COLO668 (cell line): ENCODE data around the gene CDK11A.
"Not testable (repeated sequence)": the region's sequence is repeated elsewhere in the genome, so short reads cannot be mapped to it uniquely, and the experiment has no call there.

Experiments used
- DNase-seq: peaks from one replicate; lab custom pipeline; 2025; ENCODE audit not compliant: unreplicated experiment; lab: John Stamatoyannopoulos, UW

Gene CDK11A

DNA sequence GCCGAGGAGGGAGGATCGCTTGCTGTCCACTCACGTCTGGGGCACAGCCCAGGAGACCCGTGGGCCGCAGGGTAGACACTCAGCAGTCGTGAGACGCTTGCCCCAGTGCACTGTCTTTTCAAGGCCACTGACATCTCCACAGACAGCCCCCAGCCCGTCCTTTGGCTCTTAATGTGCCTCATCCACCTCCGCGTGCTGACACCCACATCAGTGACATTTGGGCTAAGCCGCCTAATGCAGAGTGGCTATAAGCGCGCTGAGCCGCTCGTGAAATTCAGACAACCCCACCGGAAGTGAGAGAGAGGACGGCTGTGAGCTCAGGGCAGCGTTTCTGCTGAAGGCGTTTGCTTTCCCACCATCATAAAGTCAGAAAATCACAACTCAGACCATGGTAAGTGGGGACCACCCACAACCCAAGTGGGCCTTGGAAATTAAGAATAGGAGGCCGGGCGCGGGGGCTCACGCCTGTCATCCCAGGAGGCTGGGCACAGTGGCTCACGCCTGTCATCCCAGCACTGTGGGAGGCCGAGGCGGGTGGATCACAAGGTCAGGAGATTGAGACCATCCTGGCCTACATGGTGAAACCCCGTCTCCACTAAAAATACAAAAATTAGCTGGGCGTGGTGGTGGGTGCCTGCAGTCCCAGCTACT, 40.0 kb downstream of the CDK11A start:
- DNase-seq: no peak

DNA sequence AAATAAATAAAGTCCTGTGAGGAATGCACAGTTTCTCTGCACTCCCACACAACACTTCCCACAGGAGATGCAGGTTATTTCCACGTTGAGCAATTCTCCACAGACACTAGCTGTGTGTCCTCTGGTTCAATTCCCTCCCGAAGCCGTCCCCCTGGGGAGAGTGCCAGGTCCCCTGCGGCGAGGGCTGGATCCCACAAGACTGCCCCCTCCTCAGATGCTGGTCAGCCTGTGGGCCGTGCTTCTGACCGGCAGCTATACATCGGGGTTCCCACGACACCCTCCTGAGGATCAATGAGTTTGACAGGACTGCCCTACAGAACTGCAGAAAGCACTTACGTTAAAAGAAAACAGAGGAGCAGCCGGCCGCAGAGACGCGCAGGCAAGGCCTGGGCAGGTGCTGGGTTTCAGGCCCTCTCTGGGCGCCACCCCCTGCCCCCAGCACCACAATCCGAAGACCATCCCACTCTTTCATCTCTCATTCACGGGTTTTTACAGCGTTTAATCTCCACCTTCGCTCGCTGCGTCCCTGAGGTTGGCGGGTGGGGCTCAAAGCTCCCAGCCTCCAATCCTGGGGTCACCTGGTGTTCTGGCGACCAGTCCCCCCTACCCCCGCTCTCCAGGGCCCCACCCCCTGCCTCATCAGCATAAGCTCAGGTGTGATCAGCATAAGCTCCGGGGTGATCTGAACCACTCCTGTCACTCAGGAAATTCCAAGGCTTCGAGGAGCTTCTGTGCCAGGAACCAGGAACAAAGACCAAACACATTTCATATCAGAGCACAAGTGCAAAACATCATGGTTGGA, 40.9 kb downstream of the CDK11A start:
- no peak for DNase-seq

DNA sequence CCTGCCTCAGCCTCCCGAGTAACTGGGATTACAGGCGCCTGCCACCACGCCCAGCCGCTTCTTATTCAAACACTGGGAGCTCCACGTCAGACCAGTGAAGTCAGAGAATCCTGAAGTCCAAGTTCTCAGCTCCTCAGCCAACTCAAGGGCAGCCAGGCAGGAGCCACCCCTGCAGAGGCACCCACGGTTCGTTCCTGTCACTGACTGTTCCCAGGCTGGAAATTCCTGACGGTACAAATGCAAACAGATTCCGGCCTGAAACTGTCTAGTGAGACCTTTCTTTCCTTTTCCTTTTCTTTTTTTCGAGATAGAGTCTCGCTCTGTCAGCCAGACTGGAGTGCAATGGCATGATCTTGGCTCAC, 43.3 kb downstream of the CDK11A start:
- no peak for DNase-seq

DNA sequence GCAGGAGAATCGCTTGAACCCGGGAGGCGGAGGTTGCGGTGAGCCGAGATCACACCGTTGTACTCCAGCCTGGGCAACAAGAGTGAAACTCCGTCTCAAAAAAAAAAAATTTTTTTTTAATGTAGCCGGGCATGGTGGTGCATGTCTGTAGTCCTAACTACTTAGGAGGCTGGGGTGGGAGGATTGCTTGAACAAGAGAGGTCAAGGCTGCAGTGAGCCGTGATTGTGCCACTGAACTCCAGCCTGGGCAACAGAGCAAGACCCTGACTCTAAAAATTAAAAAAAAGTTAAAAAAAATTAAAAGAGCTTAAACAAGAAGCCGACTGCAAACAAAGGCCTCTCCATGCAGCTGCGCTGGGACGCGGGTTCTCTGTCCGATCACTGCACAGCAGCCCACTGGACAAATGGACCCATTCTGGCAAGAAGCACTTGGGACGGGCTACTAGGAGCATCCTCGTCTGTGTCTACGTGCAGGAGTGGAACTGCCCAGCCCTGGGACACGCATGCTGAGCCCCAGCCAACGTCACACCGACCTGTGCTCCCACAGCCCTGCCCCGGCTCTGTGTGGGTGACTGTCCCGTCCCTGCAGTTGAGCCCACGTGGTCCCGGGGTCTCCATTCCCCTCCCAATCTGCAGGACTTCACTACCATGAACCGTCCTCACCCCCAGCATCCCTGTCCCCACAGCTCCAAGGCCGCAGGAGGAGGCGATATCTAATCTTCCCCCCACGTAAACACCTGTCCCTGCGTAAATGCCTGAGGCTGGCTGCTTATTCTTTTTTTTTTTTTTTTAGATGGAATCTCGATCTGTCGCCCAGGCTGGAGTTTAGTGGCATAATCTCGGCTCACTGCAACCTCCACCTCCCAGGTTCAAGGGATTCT, 43.9 kb downstream of the CDK11A start:
- DNase-seq: no peak

DNA sequence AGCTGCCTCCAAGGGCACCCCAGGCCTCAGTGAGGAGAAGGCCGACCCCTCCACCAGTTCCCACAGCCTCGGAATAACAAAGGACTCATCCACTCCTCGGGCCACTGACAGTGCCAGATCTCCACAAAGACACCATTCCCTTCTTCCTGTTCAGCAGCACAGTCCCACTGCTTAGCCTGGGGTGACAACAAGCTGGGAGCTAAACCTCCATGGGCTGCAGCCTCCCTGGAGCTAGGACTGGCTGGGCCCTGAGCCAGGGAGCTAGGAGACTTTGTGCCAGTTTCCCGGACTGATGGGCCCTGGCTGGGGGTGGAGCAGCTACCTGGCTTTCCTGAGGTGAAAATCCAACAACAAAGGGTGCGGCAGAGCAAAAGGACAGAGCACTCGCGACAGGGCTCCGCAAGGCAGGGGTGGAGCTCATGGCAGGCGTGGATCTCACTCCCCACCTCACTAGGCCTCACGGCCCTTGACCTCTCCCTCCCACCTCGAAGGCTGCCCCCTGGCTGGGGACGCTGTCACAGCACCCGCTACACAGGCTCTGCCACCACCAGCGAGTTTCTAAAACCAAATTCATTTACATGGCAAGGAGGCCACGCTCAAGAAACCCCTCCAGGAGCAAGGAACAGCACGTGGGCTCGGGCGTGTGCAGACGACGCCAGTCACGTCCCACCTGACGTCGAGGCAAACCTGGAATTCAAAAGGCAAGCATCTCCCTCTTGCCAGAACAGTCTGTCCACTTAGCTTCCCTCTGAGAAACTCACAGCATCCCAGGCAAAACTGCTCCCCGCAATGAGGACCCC, 45.4 kb downstream of the CDK11A start:
- DNase-seq: no peak

DNA sequence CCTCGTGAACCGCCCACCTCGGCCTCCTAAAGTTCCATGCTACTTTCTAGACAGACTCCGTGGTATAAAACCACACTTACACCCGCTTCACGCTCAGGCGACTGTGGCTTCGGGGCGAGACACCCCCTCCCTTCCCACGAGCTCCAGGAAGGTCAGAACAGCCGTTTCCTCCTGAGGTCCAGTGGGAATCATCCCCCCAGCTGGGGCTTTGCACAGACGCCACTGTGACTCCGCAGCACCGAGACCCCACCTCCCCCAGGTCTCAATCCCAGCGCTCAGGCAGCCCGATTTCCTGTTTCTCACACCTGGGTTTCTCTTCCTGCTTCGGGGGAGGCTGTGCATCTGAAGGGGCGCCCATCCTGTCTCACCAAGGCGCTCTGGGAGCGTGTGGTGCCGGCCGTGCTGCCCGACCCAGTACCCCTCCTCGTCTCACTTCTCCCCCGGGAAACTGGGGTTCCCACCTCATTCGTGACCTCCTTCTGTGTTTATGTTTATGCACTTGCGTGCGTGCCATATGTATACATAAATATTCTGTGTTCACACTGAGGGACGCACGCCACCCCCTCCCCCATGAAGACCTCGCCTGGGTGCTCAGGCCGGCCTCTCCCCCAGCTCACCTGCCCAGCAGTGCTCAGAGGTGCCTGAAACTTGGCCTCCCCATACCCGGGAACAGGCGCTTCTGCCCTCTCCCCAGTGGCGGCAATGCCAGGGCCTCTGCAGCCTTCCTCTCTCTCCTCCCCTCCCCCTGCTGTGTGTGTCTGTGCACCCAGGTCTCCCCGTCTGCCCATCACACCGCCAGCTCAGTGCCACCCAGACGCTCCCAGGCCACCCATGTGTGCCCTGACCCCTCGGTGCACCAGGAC, 46.2 kb downstream of the CDK11A start:
- no peak for DNase-seq

DNA sequence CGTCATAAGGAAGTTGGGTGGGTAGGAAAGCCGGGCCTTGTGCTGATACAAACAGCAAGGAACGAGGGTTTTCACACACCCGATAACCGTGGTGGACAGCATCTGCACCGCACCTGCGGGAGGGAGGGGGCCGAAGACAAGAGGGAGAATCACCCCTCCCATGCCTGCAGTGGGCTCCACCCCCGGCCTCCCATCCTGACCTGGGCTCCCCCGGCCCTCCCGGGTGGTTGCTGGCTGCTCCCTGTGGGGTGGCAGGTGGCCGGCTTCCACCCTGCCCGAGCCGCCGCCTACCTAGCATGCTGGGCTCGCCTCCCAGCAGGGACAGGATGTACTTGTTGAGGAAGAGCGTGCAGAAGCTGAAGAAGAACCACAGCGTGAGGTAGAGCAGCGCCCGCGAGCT, 48.1 kb downstream of the CDK11A start:
- not testable (repeated sequence) for DNase-seq

DNA sequence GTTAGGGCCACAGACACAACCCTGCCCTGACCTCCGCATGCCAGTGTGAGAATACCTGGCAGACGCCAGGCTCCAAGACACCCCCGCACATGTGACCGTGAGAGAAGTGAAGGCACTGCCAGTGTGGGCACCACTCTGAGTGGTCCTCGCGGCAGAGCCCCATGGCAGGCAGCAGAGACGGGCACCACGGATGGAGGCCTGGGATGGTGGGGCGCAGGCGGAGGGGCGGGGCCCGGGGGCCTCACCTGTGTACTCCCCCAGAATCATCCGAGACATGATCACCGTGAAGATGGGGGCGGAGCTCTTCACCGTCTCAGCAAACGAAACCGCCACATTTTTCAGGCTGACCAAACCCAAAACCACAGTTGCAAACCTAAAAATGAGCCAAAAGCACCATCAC, 48.9 kb downstream of the CDK11A start:
- not testable (repeated sequence) for DNase-seq

DNA sequence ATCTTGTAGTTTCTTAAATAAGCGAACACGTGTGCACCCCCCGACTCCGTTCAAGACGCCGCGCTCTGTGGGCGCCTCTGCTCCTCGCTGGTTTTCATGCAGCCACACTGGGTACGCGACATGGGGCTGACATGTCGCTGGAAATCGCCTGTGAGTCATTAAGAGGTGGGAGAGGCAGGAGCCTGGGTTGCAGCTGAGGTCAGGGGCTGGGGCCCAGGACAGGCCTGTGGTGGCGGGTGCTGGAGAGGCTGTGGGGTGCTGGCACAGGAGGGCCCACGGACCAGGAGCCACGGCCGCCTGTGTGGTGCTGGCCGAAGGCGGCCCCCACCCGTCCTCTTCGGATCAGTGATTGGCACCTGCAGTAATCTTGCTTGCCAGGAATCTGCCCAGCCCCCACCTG, 49.4 kb downstream of the CDK11A start:
- not testable (repeated sequence) for DNase-seq

DNA sequence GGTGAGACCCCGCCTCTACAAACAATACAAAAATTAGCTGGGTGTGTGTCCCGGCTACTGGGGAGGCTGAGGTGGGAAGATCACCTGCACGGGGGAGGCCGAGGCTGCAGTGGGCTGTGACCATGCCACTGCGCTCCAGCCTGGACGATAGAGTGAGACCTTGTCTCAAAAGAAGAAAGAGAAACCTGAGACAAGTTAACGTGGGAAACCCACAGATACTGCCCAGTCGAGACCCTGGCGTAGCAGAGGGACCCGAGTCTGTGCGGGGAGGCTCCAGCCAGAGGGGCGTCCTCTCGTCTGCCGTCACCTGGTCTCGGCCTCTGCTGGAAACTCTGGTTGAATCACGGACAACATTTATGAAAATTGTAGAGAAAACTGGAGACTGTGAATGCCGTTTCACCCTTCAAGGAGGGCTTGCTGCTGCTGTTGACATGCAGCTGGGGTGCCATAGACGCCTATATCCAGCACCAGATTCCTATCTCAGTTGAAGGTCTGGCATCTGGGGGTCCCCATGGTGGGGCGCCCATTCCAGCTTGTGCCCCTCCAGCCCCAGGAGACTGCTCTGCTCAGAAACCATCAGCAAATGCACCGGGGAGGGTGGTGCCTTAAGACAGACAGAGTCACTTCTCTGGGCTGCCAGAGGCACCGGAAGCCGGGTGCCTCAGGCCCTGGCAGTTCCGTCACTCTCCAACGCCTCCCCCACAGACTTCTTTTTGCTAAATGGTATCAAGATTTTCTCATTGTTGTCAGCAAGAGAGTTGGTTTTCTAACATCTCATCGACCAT, 51.8 kb downstream of the CDK11A start:
- no peak for DNase-seq

DNA sequence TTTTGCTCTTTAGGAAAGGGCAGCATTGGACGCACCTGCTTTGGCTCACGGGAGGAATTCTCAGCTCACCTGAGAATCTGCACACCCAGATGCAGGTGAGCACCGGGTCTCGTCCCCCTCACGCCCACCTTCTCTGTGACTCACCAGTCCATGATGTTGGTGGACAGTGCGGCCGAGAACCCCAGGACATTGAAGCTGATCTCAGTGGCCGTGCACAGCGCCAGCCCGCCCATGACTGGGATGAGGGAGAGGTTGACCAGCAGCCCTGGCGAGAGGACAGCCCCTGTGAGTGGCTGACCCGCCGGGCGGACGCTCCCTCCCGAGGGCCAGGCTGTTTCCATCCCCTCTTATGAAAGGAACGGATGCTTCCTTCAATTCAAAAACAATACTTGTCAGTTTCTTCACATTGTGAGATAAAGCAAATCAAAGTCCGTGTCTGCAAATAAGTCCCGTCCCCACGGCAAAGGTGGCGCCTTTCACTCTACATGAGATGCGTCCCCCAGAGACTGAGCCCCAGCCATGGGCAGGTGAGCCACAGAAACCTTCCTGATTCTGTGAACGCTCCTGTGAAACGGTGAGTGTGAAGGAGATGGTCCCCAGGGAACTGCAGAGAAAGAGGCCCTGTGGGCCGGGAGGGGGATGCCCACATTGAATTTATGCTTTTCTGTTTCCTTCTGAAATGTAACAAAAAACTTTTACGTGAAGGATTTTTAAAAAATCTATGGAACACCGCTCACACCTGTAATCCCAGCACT, 52.6 kb downstream of the CDK11A start:
- no peak for DNase-seq

DNA sequence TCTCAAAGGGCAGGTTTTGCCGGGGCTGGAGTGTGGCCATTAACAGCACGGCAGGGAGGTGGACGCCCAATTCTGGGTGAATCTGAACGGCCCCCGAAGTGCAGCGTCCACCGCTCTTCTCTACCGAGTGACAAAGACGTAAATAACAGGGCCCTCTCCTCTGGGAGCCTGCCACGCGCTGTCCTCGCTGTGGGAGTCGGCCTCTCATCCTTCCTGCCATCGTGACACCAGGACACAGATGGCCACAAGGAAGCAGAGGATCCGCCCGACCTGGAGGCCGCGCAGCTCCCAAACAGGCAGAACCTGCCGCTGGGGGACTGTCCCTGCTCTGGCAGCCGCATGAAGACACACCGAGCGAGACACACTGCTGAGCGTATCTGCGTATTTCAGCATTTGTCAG, 53.3 kb downstream of the CDK11A start:
- no peak for DNase-seq

DNA sequence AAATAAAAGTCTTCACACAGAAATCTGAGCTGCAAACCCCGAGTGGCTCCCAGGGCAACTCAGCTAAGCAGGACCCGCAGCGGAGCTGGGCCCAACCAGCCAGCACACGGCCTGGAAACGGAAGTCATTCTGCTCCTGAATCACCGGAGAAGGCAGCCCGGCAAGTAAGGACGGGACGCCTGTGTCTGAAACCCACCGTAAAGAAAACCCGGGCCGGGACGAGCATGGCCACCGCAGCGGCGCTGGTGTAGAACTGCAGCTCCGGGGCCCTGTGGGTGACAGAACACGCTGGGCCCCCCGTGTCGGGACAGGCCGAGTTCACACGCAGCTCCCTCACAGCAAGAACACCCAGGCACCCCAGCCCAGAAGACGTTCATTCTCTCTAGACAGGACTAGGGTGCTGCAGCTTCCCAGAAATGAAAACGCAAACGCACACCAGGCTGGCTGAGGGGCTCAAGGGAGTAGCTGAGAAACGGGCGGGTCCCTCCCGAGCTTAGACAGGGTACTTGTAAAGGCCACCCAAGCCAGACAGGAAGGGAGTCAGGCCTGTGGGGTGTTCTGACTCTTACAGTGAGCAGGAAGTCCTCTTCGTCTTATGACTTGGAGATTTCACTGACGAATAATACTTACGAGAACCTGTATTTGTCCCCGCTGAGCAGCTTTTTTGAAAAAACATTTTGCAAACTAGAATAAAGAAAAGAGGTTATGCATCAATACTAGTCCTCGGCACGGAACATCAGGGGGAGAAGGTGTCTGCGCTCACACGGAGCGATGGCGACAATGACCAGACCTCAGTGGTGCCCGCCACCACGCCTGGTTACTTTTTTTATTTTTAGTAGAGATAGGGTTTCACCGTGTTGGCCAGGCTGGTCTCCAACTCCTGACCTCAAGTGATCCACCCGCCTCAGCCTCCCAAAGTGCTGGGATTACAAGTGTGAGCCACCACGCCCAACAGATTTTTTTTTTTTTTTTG, 54.4 kb downstream of the CDK11A start:
- no peak for DNase-seq

DNA sequence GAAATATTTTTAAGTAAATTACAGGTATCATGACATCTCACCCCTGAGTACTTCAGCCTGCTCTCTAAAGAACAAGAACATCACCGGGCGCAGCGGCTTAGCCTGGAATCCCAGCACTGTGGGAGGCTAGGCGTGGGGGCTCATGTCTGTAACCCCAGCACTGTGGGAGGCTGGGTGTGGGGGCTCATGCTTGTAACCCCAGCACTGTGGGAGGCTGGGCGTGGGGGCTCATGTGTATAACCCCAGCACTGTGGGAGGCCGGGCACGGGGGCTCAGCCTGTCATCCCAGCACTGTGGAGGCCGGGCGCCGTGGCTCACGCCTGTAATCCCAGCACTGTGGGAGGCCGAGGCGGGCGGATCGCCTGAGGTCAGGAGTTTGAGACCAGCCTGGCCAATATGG, 57.6 kb downstream of the CDK11A start:
- DNase-seq: no peak

DNA sequence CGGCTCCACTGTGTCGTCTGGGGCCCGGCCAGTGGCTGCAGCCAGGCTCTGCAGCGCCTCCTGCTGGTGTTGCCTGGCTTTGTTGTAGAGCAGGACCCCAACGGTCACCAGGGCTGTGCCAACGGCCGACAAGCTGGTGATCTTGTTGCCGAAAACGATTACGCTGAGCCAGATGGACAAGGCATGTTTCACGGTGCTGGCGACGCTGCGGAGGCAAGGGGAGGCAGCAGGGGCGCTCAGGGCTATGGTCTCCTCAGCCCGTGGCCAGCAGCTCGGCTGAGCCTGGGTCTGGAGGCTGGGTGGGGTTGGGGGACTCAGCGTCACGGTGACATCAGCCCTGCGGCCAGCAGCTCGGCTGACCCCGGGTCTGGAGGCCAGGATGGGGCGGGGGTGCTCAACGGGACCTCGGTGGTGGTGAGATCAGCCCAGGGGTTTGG, 58.3 kb downstream of the CDK11A start:
- DNase-seq: peak; percentile 38

DNA sequence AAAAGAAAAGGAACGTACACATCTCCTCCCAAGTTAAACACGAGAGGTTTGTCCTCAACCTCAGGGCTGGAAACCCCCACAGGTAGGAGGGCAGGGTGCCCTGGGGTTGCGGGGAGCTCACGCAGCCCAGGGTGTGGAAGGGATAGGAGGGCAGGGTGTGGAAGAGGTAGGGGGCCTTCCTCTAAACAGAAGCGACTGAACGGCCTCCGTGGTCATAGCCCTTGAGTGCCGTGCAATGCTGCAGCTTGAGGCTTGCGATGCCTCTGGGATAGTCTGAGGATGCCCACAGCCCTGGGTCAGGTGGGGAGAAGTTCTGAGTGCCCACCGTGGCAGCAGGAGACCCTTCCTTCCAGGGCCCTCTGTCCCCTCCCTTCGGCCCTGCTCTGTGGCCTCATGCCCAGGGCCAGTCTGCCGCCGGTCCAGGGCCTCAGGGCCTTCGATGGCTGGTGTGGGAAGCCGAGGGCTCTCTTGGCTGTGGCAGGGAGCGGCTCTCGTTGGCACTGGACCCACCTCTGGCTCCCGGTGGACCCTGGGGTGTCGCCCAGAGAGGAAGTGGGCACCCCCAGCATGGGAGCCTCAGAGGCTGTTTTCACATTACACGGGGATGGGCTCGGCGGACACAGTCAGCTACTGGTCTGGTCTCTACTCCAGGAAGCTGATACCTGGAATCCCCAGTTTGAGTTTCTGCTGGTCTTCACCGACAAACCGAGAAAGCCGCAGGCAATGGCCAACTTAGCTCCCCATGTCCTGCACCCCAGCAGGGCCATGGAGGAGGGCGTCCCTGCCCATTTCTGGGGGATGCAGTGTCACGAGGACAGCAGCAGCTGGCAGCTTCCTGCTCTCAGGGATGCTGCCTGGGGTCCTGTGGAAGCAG, 59.0 kb downstream of the CDK11A start:
- DNase-seq: no peak
